Stimulated activated CD4-positive, alpha-beta T cell treated with anti-CD3 and anti-CD28 coated beads, Interleukin-2, amount 100 ng/mL, for 24 hours (primary cell): ENCODE results near the gene EFEMP1.

Experiments used
- DNase-seq, 2 donors: peaks; one replicate each; pipeline ENCODE4 v3.0.0-alpha.2; 2020

The EFEMP1 gene

DNA sequence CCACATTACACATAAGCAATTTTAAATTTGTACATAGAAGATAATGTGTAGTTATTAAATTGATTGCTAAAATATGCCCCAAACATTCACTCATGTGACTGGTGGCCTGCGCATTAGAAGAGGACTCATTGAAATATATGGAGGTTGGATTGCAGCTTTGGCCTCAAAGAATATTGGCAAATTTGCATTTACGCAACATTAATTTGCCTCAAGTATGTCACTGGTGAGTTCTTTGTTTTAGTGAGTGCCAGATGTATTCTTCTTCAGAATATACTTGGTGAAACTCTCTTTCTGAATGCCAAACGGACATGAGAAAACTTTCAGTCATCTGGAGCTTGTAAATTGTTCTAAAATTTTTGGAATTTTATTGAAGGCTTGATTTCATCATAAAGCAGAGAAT lies 5.9 kb upstream of the EFEMP1 start:
- DNase-seq = no peak

DNA sequence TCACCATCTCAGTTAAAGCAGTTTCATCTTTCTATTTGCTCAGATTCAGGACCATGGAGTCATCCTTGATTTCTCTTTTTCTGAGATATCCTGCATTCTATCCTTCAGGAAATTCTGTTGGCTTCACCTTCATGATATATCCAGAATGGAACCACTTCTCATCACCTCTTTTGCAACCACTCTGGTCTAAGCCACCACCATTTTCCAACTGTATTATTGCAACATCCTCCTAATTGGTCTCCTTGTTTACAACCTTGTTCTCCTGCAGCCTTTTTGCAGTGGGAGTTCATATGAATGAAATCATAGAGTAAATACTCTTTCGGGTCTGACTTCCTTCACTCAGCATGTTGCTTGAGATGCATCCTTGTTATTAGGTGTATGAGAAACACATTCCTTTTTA lies 3.4 kb upstream of the EFEMP1 start:
- no peak for DNase-seq

- no peak for DNase-seq
These were observed 2.7 kb upstream of the EFEMP1 start for GRCh38 chr2:55926246-55926645.

- DNase-seq = no peak
These were observed 370 bp upstream of the EFEMP1 start for GRCh38 chr2:55923982-55924321.

- DNase-seq = no peak
These were observed 1.2 kb downstream of the EFEMP1 start for GRCh38 chr2:55922291-55922907.

- DNase-seq = no peak
These were observed 4.0 kb downstream of the EFEMP1 start for GRCh38 chr2:55919574-55919973.

DNA sequence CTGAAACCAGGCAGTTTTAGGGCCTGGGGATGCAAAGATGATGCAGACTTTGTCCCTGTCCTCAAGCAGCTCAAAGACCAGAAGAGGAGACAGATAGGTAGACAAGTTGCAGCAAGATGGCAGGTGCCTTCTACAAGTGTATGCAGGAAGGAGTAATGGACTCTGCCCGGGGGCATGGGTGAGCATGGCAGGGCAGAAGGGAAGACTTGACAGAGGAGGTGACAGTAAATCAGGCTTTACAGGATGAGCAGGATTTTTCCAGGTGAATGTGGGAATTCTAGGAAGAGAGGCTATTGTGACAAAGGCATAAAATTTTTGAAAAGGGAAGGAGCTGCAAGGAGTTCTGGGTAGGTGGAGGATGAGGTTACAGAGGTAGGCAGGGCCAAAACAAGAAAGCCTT lies 4.7 kb downstream of the EFEMP1 start:
- DNase-seq = no peak

DNA sequence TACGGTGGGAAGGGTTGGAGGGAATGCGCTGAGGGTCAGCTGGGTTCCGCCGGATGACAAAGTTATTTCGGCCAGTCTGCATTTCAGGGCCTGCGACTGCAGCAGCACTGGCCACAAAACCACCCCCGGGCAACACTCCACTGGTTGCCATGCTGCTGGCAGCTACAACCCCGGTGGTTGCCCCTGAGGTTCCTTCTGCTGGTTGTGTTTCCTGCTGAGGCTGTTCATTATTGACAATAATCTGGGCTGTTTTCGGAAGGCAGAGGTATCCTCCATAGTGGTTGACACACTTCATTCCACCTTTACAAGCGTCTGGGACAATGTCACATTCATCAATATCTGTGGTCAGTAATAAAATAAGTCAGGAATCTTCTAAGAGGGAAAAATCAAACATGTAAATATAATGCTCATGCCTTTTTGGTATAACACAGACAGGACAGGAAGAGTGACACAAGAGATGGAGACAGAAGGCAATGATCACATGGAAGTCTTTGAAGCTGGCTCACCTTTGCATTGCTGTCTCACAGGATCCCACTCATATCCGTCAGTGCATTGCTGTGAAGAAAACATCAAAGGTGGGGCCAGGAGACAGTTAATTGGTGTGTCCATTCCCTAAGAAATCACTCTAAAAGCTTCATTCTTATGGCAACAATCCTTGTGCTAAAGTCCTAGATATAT lies 5.7 kb downstream of the EFEMP1 start:
- no peak for DNase-seq

GRCh38 chr2:55917117-55917516 lies 6.5 kb downstream of the EFEMP1 start:
- DNase-seq = no peak

- DNase-seq = no peak
These were observed 7.0 kb downstream of the EFEMP1 start for GRCh38 chr2:55916473-55917049.

DNA sequence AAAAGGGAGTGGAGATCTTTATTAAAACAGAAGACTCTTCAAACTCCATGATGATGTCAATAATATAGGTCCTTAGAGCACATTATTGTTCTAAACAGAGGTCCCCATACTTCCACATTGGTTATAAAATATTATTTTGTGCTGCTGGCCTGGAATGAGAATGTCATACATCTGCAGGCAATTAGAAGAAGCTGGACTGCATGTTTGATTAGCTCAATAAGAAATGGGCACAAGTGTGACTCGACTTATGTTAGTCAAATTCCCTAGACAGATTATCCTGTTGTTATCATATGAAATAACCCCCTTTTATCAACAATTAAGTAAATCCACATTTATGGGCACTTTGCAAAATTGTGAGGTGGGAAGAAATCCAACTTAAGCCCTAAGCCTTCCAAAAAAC lies 8.8 kb downstream of the EFEMP1 start:
- no peak for DNase-seq

GRCh38 chr2:55912926-55913325 lies 10.7 kb downstream of the EFEMP1 start:
- no peak for DNase-seq

DNA sequence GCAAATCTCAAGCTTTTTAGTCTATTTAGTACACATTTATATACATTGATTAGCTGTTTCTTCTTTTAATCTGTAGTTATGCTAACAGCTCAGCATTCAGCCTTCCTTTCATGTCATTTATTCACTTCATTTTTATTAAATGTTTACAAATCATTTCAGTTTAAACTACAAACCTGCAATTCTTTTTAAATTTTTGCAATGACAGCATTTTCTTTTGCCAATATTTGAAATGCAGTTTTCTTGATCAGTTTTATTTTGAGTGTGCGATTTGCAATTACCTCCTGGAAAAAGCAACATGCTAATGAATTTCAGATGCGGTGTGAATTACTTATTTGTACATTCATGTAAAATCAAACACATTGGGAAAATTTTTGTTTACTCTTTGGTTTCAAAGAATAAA lies 13.5 kb downstream of the EFEMP1 start:
- DNase-seq = no peak

GRCh38 chr2:55907686-55908085 lies 15.9 kb downstream of the EFEMP1 start:
- no peak for DNase-seq

DNA sequence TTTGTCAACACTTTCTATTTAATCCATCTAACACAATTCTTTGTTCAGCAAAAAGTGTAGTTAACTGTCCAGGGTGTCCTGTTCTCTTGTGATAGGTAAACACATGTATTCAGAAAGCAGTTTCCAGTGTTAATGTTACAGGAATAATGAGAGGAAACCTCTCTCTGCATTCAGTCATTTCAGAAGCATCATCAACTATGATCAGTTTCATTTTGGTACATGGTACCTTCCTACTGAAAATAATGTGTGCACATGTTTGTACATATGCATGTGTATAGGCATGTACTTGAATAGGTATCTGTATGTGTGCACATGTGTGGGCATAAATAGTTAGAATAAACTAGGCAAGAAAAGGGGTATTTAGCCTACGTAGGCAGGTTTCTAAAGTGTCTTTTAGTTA lies 16.6 kb downstream of the EFEMP1 start:
- DNase-seq = no peak

DNA sequence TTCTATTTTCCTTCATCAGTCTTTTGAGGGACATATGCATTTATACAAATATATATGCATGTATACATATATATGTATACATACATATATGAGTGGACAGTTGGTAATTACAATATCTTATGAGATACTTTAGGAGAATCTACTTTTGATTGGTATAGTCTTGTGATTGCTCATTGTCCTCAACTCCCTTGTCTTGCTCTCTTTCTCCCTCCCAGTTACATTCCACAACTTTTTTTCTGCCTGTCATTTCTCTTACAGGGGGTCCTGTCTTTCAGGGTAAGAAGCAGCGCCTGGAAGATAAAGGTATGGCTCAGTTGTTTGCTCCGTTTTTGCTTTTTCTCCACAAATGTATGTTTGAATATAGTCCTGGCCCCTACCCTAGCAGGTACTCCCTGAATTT lies 19.9 kb downstream of the EFEMP1 start:
- DNase-seq = no peak

GRCh38 chr2:55902971-55903370 lies 20.6 kb downstream of the EFEMP1 start:
- DNase-seq = no peak

GRCh38 chr2:55902429-55902828 lies 21.2 kb downstream of the EFEMP1 start:
- DNase-seq = no peak

DNA sequence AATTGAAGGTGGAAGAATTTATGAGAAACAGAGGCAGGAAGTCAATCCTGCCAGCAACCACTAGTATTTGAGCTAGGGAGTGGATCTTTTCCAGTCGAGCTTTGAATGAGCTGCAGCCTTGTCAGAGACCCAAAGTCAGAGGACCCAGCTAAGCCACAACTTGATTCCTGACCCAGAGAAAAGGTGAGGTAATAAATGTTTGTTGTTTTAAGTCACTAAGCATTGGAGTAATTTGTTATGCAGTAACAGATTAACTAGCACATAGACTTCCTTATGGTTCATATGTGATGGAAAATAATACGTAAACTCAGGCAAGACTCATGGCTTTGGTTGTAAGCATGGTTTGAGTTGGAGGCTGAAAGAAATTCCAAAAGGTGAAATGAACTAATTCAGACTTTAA lies 21.6 kb downstream of the EFEMP1 start:
- DNase-seq = no peak

DNA sequence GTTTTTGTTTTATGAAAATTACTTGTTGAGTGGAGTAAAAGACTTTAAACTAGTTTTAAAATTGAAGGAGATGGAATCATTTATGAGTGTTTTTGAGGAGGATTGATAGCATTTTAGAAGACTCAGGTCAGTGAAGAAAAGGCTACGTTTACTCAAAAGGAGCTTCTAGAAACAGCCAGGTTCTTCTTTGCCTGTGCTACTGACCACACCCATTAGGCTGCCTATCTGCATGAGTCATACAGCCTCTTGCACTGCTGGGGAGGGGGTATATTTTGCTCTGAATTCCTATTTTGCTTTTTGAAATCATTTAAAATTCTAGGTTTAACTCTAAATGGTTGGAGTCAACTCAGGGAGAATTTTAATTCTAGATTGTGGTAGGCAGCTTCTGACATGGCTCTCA lies 22.3 kb downstream of the EFEMP1 start:
- no peak for DNase-seq

- no peak for DNase-seq
These were observed 23.7 kb downstream of the EFEMP1 start for GRCh38 chr2:55899881-55900280.

- no peak for DNase-seq
These were observed 25.1 kb downstream of the EFEMP1 start for GRCh38 chr2:55898386-55899040.

DNA sequence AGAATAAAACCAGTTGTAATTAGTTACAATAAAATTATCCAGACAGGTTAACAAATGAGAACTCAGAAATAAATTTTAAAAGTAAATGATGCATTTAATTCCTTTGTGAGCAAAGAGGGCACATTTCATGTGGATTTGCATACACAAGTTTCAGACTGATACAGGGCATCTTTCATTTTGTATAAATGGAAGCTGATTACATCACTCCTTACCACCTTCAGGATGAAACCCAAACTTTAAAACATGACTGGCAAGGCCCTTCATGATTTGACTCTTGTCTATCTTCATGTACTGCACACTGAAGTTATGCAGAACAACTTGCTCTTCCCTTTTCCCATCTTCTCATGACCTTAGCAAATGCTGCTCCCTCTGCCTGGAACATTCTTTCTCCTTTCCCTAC lies 26.9 kb downstream of the EFEMP1 start:
- no peak for DNase-seq

DNA sequence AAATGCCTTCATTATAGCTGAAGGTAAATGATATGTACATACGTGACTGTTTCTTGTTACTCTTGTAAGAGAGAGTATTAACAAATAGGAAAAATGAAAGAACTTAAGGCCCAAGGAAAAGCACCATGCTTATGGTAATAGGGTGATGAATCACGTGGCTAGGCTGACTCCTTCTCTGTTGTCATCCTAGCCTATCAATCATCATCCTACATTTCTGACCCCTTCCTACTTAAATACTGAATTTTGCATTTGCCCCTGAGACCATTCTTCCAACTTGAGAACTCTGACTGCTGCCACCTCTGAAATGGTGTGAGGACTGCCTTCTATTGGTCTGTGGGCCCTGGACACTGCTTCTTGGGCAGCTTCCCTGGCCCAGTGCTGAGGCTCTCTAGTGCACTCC lies 28.9 kb downstream of the EFEMP1 start:
- DNase-seq = no peak
